Muscle layer of colon (tissue), 2 donors: ENCODE measurements around the gene FRMPD1.
"Not testable (repeated sequence)": the region's sequence is repeated elsewhere in the genome, so short reads cannot be mapped to it uniquely, and the experiment has no call there.

Experiments
- H3K27ac ChIP-seq: one replicate; pipeline ENCODE4 v1.7.0; 2013; ENCODE audit warnings: low read depth, mild to moderate bottlenecking, low read length, moderate library complexity
- H3K27me3 ChIP-seq, 2 donors: one replicate each; pipeline ENCODE4 v1.7.0; 2013; ENCODE audit warnings: low read length in 2 of 2, mild to moderate bottlenecking in 2 of 2; ENCODE audit not compliant: insufficient read depth in 2 of 2, control insufficient read depth in 1 of 2
- H3K36me3 ChIP-seq: one replicate; pipeline ENCODE4 v1.7.0; 2013; ENCODE audit warnings: mild to moderate bottlenecking, low read length; ENCODE audit not compliant: insufficient read depth
- H3K4me1 ChIP-seq: one replicate; pipeline ENCODE4 v1.7.0; 2013; ENCODE audit warnings: mild to moderate bottlenecking, low read length; ENCODE audit not compliant: insufficient read depth
- H3K4me3 ChIP-seq, 2 donors: one replicate each; pipeline ENCODE4 v1.7.0; 2013; ENCODE audit warnings: low read length in 2 of 2, low read depth in 1 of 2, mild to moderate bottlenecking in 1 of 2, moderate library complexity in 1 of 2
- H3K9ac ChIP-seq: one replicate; pipeline ENCODE4 v1.7.0; 2013; ENCODE audit warnings: low read length
- H3K9me3 ChIP-seq: one replicate; pipeline ENCODE4 v1.7.0; 2013; ENCODE audit warnings: mild to moderate bottlenecking, low read length
- donor health status: abdominal sarcoma.
- donor health status: Adenocarcinoma of cecum.

The FRMPD1 gene

GRCh38 chr9:37761511-37761910, 110.8 kb downstream of the FRMPD1 start:
- no peak overlapping the region for H3K4me3 ChIP-seq
- H3K4me1 ChIP-seq, result no peaks in the 10 kb centered on the region
- H3K27me3 ChIP-seq, result no peaks in the 10 kb centered on the region
- H3K27ac ChIP-seq, result no peak overlapping the region
- H3K9me3 ChIP-seq, result no peaks in the 10 kb centered on the region
- peaks cover 5% of the 10 kb centered on the region for H3K36me3 ChIP-seq
- H3K9ac ChIP-seq, result no peak overlapping the region

- H3K27ac ChIP-seq, H3K9me3 ChIP-seq, H3K4me3 ChIP-seq, H3K4me1 ChIP-seq, H3K9ac ChIP-seq, H3K27me3 ChIP-seq: not testable (repeated sequence)
- peaks cover 17% of the 10 kb centered on the region for H3K36me3 ChIP-seq
Observed at GRCh38 chr9:37765263-37765662, 114.5 kb downstream of the FRMPD1 start.

DNA sequence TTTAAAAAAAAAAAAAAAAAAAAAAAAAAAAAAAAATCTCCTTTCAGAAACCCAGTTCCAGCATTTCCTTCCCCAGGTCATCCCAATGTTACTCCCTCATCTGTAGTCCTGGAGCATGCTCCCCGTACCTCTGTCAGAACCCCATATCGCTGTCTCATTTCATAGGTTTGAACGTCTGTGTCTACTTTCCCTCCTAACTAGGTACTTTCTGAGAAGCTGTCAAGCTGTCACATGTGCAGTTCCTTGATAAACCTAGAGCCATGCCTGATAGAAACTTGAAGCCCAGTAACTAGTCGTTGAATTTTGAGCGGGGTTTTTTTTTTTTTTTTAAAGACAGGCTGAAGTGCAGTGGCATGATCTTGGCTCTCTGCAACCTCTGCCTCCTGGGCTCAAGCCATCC, 118.6 kb downstream of the FRMPD1 start:
- H3K9me3 ChIP-seq, result no peaks in the 10 kb centered on the region
- H3K27me3 ChIP-seq, result no peaks in the 10 kb centered on the region
- no peak overlapping the region for H3K4me3 ChIP-seq
- H3K36me3 ChIP-seq, result peaks cover 31% of the 10 kb centered on the region
- no peak overlapping the region for H3K27ac ChIP-seq
- no peak overlapping the region for H3K9ac ChIP-seq
- H3K4me1 ChIP-seq, result no peaks in the 10 kb centered on the region

- no peaks in the 10 kb centered on the region for H3K4me1 ChIP-seq
- H3K27ac ChIP-seq, result no peak overlapping the region
- no peak overlapping the region for H3K4me3 ChIP-seq
- H3K9me3 ChIP-seq, result no peaks in the 10 kb centered on the region
- H3K36me3 ChIP-seq, result peaks cover 31% of the 10 kb centered on the region
- H3K9ac ChIP-seq, result no peak overlapping the region
- no peaks in the 10 kb centered on the region for H3K27me3 ChIP-seq
Observed at GRCh38 chr9:37769995-37770394, 119.2 kb downstream of the FRMPD1 start.

DNA sequence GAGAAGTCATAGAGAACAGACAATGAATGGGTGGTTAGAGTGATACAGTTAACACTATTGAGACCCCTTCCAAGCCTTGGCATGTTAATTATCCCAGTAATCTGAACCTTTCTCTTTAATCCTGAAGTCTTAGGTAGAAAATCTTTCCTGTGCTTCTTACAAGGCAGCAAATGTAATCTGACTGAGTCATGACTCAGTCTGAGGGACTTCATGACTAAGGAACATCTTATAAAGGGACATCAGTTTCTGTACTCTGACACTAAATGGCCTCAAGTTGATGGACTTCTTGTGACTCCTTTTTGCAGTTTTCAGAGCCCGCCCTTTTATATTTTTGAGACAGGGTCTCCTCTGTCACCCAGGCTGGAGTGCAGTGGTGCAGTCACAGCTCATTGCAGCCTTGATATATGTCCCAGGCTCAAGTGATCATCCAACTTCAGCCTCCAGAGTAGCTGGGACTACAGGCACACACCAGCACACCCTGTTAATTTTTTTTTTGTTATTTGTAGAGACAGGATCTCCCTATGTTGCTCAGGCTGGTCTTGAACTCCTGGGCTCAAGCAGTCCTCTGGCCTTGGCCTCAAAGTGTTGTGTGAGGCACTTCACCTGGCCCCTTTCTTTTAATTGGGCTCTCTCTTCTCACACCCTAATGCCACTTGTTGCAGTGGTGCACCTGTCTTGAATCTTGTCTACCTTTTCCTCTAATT, 124.6 kb downstream of the FRMPD1 start:
- Histone ChIP-seq H3K27me3 (no peaks in the 10 kb centered on the region), H3K9me3 (no peaks in the 10 kb centered on the region), H3K27ac (no peak overlapping the region), H3K4me1 (no peaks in the 10 kb centered on the region), H3K4me3 (no peak overlapping the region), H3K36me3 (peaks cover 50% of the 10 kb centered on the region), H3K9ac (no peak overlapping the region)

- Histone ChIP-seq H3K4me1 (no peaks in the 10 kb centered on the region), H3K36me3 (peaks cover 53% of the 10 kb centered on the region), H3K27ac (no peak overlapping the region), H3K4me3 (no peak overlapping the region), H3K9ac (no peak overlapping the region), H3K27me3 (no peaks in the 10 kb centered on the region), H3K9me3 (no peaks in the 10 kb centered on the region)
Observed at GRCh38 chr9:37776328-37776727, 125.6 kb downstream of the FRMPD1 start.

DNA sequence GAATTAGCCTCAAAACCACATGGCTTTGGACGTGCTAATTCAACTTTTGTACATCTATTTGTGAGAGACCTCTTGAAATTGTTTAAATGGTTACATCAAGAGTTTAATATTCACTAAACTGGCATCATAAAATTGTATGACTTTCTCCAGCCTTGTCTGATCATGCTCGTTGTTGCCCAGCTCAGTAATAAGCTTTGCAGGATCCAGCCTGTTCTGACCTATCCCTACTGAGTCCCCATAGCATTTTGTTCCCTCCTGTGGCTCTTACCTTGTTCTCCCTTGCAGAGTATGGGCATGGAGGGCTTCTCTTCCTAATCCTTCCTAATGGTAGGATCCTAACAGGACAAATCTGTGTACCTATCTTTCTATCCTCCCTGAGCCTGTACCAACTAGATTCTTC, 127.8 kb downstream of the FRMPD1 start:
- Histone ChIP-seq H3K4me3 (no peak overlapping the region), H3K9ac (no peak overlapping the region), H3K4me1 (no peaks in the 10 kb centered on the region), H3K9me3 (no peaks in the 10 kb centered on the region), H3K36me3 (peaks cover 62% of the 10 kb centered on the region), H3K27ac (no peak overlapping the region), H3K27me3 (no peaks in the 10 kb centered on the region)

DNA sequence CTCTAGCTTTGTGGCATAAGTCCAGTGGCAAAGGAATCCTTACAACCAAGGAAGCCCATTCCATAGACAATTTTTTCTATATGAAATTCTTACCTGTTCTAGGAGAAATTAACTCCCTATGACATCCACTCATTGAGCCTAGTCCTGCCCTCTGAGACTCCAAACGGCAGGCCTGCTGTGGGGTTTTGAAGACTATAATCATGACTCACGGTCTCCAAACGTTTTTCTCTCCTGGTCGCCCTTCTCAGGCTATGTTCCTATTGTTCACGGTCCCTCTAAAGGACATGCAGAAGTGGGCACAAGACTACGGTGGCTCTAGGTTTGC, 133.5 kb downstream of the FRMPD1 start:
- Histone ChIP-seq H3K9me3 (no peaks in the 10 kb centered on the region), H3K9ac (peak overlapping the region; percentile 77), H3K27me3 (peaks cover 0 to 7% of the 10 kb centered on the region in 2 donors), H3K36me3 (peaks cover 36% of the 10 kb centered on the region), H3K27ac (peak overlapping the region; percentile 76), H3K4me3 (peak overlapping the region; percentile 82 to 93), H3K4me1 (peaks cover 7% of the 10 kb centered on the region)

- peaks cover 7% of the 10 kb centered on the region for H3K4me1 ChIP-seq
- H3K27me3 ChIP-seq, result peaks cover 0 to 7% of the 10 kb centered on the region in 2 donors
- peaks cover 30% of the 10 kb centered on the region for H3K36me3 ChIP-seq
- peak within 1 kb of the TSS; percentile 77 for H3K9ac ChIP-seq
- no peaks in the 10 kb centered on the region for H3K9me3 ChIP-seq
- peak within 1 kb of the TSS; percentile 76 for H3K27ac ChIP-seq
- peak within 1 kb of the TSS; percentile 82 to 93 for H3K4me3 ChIP-seq
Observed at GRCh38 chr9:37784616-37785483, 134.1 kb downstream of the FRMPD1 start, which contains the start of gene EXOSC3. EXOSC3 (minus strand) TSS chr9:37785064; CDS start chr9:37785044, 20 bp downstream.

DNA sequence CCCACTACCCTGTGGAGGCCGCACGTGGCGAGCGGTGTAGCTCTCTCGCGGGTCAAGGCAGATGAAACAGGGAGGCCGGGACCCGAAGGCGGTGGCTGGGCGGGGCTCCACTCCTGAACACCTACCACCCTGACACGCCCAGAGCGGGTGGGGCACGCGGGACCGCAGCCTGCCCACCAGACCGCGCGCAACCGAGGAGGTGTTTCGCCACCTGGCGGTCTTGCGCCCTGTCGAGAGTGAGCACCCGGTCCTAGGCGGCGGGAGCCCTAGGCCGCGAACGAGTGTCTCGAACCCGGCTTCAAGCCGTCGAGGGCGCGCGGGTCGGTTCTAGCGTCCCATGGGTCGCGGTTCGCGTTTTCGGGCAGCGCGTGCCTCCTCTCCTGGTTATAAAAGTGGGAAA, 136.3 kb downstream of the FRMPD1 start:
- Histone ChIP-seq H3K4me3 (no peak overlapping the region), H3K9me3 (no peaks in the 10 kb centered on the region), H3K4me1 (peaks cover 7% of the 10 kb centered on the region), H3K36me3 (peaks cover 8% of the 10 kb centered on the region), H3K9ac (no peak overlapping the region), H3K27ac (no peak overlapping the region), H3K27me3 (peaks cover 0 to 7% of the 10 kb centered on the region in 2 donors)

GRCh38 chr9:37788332-37788731, 137.6 kb downstream of the FRMPD1 start:
- H3K9me3 ChIP-seq, result no peaks in the 10 kb centered on the region
- H3K27ac ChIP-seq, result no peak overlapping the region

More at GRCh38 chr9:37788332-37788731, 137.6 kb downstream of the FRMPD1 start:
- no peak overlapping the region for H3K4me3 ChIP-seq
- H3K9ac ChIP-seq, result no peak overlapping the region
- H3K4me1 ChIP-seq, result peaks cover 7% of the 10 kb centered on the region
- H3K27me3 ChIP-seq, result peaks cover 0 to 7% of the 10 kb centered on the region in 2 donors
- no peaks in the 10 kb centered on the region for H3K36me3 ChIP-seq
